ENCODE data around the gene PRR22. TPM values are rescaled to one million over a fixed set of nuclear protein-coding genes. Genes with fewer than 3 reads are reported as not detected.

The PRR22 gene
- total RNA-seq: 0.13 and 0.32 TPM in 2 replicates

DNA sequence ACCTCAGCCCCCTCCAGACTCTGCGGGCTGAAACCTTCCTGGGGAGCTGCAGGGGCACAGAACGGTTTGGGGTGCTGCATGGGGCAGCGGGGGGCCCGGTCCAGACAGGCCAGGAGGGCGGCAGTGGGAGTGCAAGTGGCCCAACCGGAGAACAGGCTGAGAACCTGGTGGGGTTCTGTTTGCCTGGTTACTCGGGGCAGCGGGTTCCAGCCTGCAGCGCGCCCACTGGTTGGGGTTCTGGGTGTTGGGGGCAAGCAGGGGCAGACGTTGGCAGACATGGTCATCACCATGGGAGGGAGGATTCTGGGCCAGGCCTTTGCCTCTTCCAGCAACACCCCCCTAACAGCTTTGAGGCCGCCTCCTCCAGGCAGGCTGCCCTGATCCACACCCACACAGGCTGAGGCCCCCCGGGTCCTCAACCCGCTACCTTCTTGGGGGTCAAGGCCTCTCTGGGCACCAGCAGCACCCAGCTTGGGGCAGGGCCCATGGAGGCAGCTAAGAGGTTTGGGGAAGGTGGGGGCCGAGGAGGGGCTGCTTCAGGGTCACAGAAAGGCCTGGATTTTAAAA, at the start of gene PRR22:
TSS of gene PRR22 (minus strand) at position 166 of the 567 bp plus-strand sequence. CDS start at position 80, 86 bp downstream.

DNA sequence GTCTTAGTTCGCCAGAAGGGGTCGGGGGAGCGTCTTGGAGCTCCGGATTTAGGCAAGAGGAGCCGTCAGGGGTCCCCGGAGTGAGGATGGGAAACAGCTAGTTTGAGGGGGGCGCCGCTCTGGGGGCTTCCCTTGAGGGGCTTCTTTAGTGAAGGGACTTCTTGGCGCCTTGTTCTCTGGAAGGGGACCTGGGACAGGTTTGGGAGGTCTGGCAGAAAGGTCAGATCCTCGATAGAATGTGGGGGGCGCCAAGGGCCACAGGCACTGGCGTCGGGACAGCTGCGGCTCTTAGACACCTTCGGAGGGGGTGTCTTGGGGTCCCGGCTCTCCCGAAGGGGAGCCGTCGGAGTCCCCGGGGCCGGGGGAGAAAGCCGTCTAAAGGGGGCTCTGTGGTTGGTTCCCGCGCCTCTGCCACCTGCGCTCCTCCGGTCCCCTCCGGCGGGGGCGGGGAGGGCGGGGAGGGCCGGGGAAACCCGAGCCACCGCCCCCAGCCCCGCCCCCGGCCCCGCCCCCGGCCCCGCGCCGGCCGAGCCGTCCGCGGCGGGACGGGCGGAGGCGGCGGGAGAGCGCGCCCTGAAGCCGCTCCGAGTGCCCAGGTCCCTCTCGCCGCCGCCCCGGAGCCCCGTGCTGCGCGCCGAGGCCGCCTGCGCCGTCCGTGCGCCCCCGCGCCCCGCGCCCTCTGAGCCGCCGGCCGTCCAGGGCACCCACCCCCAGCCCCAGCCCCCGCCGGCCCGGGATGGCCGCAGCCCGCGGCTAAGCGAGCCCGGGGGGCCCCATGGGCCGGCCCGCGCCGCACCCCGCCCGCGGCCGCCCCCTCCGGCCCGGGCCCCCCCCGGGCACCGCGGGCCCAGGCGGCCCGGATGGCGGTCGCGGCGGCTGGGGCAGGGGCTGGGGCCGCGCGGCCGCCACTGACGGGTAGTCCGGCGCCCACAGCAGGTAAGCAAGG, 20.2 kb upstream of the PRR22 start, which contains the start of gene NRTN:
TSS of gene NRTN (plus strand) at position 552 of the 946 bp plus-strand sequence. CDS start 19,099 bp downstream, outside the sequence.

DNA sequence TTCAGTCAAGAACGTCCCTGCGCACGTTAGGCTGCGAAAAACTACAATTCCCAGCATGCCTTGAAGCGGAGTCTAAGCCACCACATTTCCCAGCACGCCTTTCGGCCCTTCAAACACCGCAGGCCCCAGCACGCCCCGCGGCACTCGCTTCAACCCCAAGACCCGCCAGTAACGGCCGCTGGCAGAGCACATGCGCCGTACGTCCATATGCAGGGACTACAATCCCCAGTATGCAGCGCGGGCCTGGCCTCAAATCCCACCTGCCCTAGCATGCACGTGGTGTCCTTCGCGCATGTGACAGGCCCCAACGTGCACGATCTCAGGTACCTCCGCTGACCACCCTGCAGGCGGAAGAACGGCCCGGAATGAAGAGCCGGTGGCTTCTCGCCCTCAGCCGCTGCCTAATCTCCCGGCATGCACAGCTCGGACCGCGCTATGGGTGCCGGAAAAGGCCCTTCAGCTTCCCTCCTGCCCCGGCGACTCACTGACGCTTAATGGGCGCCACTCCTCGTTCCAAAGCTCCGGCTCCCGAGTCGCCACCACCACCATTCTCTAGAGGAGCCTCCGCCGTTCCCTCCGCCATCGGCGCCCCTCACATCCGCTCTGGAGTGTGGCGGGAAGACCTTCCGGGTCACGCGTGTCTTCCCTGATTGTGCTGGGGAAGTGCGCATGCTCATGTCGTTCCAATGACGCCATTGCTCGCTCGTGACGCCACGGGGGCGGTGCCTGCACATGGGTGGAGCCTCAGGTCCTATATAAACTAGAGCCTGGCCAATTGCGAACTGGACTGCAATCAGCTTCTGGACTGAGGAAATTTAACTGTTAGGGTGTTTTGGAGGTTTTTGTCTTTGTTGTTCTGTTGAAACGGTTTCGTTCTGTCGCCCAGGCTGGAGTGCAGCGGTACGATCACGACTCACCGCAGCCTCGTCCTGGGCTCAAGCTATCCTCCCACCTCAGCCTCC, 6.3 kb upstream of the PRR22 start, which contains the start of gene DUS3L:
TSS of gene DUS3L (minus strand) at position 605 of the 962 bp plus-strand sequence. CDS start at position 583, 22 bp downstream.

Other genes with a start within 250 kb of the PRR22 start
- gene TINCR, start 216.8 kb downstream of the PRR22 start, total RNA-seq: 0.06 TPM in 1 of 2 replicates, not detected in the other
- 21.0 and 59.6 TPM in 2 replicates for gene SAFB2, start 162.0 kb downstream of the PRR22 start, total RNA-seq
- 44.5 and 85.1 TPM in 2 replicates for gene SAFB, start 161.7 kb downstream of the PRR22 start, total RNA-seq
- 23.2 and 39.2 TPM in 2 replicates for gene MICOS13, start 104.2 kb downstream of the PRR22 start, total RNA-seq
- 6.3 and 8.1 TPM in 2 replicates for gene HSD11B1L, start 103.7 kb downstream of the PRR22 start, total RNA-seq
- 360 and 493 TPM in 2 replicates for gene RPL36, start 94.5 kb downstream of the PRR22 start, total RNA-seq
- gene LONP1, start 64.6 kb downstream of the PRR22 start, total RNA-seq: 58.9 and 92.1 TPM in 2 replicates
- not detected in 2 replicates for gene CATSPERD, start 64.1 kb downstream of the PRR22 start, total RNA-seq
- 21.2 and 23.5 TPM in 2 replicates for gene DUS3L, start 6.4 kb upstream of the PRR22 start, total RNA-seq
- gene NRTN, start 20.3 kb upstream of the PRR22 start, total RNA-seq: 0.25 and 0.32 TPM in 2 replicates
- not detected in 2 replicates for gene FUT6, start 55.0 kb upstream of the PRR22 start, total RNA-seq
- gene FUT3, start 66.7 kb upstream of the PRR22 start, total RNA-seq: not detected in 2 replicates
- gene FUT5, start 85.8 kb upstream of the PRR22 start, total RNA-seq: not detected in 2 replicates
- 193 and 269 TPM in 2 replicates for gene NDUFA11, start 119.0 kb upstream of the PRR22 start, total RNA-seq
- 3.7 and 5.8 TPM in 2 replicates for gene VMAC, start 120.1 kb upstream of the PRR22 start, total RNA-seq
- gene CAPS, start 129.5 kb upstream of the PRR22 start, total RNA-seq: 1.9 and 3.5 TPM in 2 replicates
- gene RANBP3, start 193.4 kb upstream of the PRR22 start, total RNA-seq: 25.1 and 41.5 TPM in 2 replicates

Data from bladder microvascular endothelial cell (primary cell).